Measurements from ENCODE around the gene LCN1. TPM values are rescaled to one million over a fixed set of nuclear protein-coding genes. Genes with fewer than 3 reads are reported as not detected.
A peak's percentile ranks its signal among the peaks of the same experiment; 100 is the strongest.

Gene LCN1
- total and polyA plus RNA-seq, 10 donors = 0.09 TPM; not detected in 9

GRCh38 chr9:135506327-135507103 is 14.7 kb upstream of the LCN1 start:
- peak; percentile 76 for DNase-seq
- intact Hi-C loops (cut with DNase I; ENCODE audit: low total_unique reads) = no loop called here
- WGBS, 5 donors = 63 to 80% (median 67%) methylated on average over 3 to 14 of the region's 14 CpGs

GRCh38 chr9:135507104-135508035 is 13.9 kb upstream of the LCN1 start:
- Histone ChIP-seq H3K27ac (peak overlapping the region in 3 of 8 donors; percentile 19 to 29 (median 19)), H3K9me3 (peaks cover 0 to 27% (median 20%) of the 10 kb centered on the region in 8 donors), H3K27me3 (replicated peaks in 1 of 7) (no peaks in the 10 kb centered on the region), H3K4me1 (peaks cover 0 to 38% (median 16%) of the 10 kb centered on the region in 6 donors), H3K36me3 (peaks cover 0 to 33% (median 28%) of the 10 kb centered on the region in 6 donors), H3K4me3 (no peak overlapping the region)
- peak; percentile 68 for DNase-seq
- TF ChIP-seq POLR2A (IDR thresholded peaks at IDR 0.05) (no peak), POLR2AphosphoS5 (IDR thresholded peaks at IDR 0.05) (peak in 1 of 3 donors; percentile 7), CTCF (IDR thresholded peaks at IDR 0.05 in 8 of 11, conservative IDR thresholded peaks at IDR 0.05 in 3 of 11) (no peak)
- 91 to 94% (median 92%) methylated on average over 23 of the region's 23 CpGs for WGBS, 5 donors
- intact Hi-C loops (cut with DNase I; ENCODE audit: low total_unique reads) = no loop called here

More at GRCh38 chr9:135506327-135507103, 14.7 kb upstream of the LCN1 start:
- Histone ChIP-seq H3K4me1 (peaks cover 6 to 47% (median 24%) of the 10 kb centered on the region in 6 donors), H3K36me3 (peaks cover 0 to 39% (median 29%) of the 10 kb centered on the region in 6 donors), H3K4me3 (no peak overlapping the region), H3K27ac (peak overlapping the region in 4 of 8 donors; percentile 33 to 52 (median 46)), H3K9me3 (peaks cover 0 to 27% (median 20%) of the 10 kb centered on the region in 8 donors), H3K27me3 (replicated peaks in 1 of 7) (no peaks in the 10 kb centered on the region)
- TF ChIP-seq POLR2AphosphoS5 (IDR thresholded peaks at IDR 0.05) (peak; percentile 65 to 82 (median 77)), CTCF (IDR thresholded peaks at IDR 0.05 in 8 of 11, conservative IDR thresholded peaks at IDR 0.05 in 3 of 11) (no peak)

- peak; percentile 27 for DNase-seq
- intact Hi-C loops (cut with DNase I; ENCODE audit: low total_unique reads) = no loop called here
- Histone ChIP-seq H3K4me1 (peaks cover 0 to 29% (median 9%) of the 10 kb centered on the region in 6 donors), H3K36me3 (peaks cover 0 to 24% (median 21%) of the 10 kb centered on the region in 6 donors), H3K4me3 (no peak overlapping the region), H3K27me3 (replicated peaks in 1 of 7) (no peaks in the 10 kb centered on the region), H3K27ac (no peak overlapping the region), H3K9me3 (peaks cover 0 to 27% (median 20%) of the 10 kb centered on the region in 8 donors)
- WGBS, 5 donors = 88 to 92% (median 90%) methylated on average over 6 to 9 of the region's 9 CpGs
- TF ChIP-seq CTCF (IDR thresholded peaks at IDR 0.05 in 8 of 11, conservative IDR thresholded peaks at IDR 0.05 in 3 of 11) (no peak), POLR2A (IDR thresholded peaks at IDR 0.05) (no peak), POLR2AphosphoS5 (IDR thresholded peaks at IDR 0.05) (no peak)
Measured at GRCh38 chr9:135508211-135508820, 12.9 kb upstream of the LCN1 start.
